Activated CD4-positive, alpha-beta T cell treated with anti-CD3 and anti-CD28 coated beads, Interleukin-2, amount 50 U/mL, for 4 hours (primary cell): ENCODE measurements around the gene CLPTM1L.
"Not testable (repeated sequence)": the region's sequence is repeated elsewhere in the genome, so short reads cannot be mapped to it uniquely, and the experiment has no call there.

Experiments
- DNase-seq, 2 experiments: peaks; one replicate each; pipeline ENCODE4 v3.0.0-alpha.2; 2020

The CLPTM1L gene

DNA sequence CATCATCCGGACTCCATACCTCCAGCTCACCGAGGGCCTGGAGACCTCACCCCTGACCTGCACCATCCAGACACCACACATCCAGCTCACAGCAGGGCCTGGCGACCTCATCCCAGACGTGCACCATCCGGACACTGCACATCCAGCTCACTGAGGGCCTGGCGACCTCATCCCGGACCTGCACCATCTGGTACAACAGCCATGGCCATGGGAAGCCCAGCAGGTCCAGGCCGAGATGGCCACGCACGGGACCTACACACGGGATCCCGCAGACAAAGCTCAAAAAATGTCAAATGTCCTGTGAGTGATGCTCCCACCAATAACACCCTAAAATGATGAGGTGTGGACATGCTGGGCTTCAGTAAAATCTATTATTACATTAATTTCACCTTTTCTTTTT is 59.8 kb downstream of the CLPTM1L start:
- no peak for DNase-seq

- DNase-seq = not testable (repeated sequence)
These were observed 60.4 kb downstream of the CLPTM1L start for GRCh38 chr5:1284336-1284970.

DNA sequence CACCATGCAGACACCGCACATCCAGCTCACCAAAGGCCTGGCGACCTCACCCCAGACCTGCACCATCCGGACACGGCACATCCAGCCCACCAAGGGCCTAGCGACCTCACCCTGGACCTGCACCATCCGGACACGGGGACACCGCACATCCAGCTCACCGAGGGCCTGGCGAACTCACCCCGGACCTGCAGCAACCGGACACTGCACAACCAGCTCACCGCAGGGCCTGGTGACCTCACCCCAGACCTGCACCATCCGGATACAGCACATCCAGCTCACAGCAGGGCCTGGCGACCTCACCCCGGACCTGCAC is 61.2 kb downstream of the CLPTM1L start:
- DNase-seq = not testable (repeated sequence)

DNA sequence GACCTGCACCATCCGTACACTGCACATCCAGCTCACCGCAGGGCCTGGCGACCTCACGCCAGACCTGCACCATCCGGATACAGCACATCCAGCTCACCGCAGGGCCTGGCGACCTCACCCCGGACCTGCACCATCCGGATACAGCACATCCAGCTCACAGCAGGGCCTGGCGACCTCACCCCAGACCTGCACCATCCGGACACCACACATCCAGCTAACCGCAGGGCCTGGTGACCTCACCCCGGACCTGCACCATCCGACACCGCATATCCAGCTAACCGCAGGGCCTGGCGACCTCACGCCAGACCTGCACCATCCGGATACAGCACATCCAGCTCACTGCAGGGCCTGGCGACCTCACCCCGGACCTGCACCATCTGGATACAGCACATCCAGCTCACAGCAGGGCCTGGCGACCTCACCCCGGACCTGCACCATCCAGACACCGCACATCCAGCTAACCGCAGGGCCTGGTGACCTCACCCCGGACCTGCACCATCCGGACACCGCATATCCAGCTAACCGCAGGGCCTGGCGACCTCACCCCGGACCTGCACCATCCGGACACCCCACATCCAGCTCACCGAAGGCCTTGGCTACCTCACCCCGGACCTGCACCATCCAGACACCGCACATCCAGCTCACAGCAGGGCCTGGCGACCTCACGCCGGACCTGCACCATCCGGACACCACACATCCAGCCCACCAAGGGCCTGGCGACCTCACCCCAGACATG is 61.7 kb downstream of the CLPTM1L start:
- not testable (repeated sequence) for DNase-seq

DNA sequence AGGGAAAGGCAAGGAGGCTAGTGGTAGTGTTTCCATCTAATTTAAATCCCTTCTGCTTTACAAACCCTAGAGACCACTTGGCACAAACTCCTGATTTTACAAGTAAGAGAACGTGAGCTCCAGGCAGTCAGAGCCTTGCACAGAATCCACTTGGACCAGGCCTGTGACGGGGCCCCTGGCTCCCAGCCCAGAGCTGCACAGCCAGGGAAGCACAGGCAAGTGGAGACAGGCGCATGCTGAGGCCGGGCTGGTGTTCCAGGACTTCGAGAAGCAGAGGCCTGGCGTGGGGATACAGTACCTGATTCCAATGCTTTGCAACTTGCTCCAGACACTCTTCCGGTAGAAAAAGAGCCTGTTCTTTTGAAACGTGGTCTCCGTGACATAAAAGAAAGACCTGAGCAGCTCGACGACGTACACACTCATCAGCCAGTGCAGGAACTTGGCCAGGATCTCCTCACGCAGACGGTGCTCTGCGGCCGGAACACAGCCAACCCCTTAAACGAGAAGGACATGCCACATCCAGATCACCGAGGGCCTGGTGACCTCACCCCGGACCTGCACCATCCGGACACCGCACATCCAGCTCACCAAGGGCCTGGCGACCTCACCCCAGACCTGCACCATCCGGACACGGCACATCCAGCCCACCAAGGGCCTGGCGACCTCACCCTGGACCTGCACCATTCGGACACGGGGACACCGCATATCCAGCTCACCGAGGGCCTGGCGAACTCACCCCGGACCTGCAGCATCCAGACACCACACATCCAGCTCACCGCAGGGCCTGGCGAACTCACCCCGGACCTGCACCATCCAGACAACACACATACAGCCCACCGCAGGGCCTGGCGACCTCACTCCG is 62.5 kb downstream of the CLPTM1L start:
- DNase-seq = no peak

GRCh38 chr5:1281038-1281882 is 63.6 kb downstream of the CLPTM1L start:
- no peak for DNase-seq

GRCh38 chr5:1280177-1281037 is 64.5 kb downstream of the CLPTM1L start:
- no peak for DNase-seq

DNA sequence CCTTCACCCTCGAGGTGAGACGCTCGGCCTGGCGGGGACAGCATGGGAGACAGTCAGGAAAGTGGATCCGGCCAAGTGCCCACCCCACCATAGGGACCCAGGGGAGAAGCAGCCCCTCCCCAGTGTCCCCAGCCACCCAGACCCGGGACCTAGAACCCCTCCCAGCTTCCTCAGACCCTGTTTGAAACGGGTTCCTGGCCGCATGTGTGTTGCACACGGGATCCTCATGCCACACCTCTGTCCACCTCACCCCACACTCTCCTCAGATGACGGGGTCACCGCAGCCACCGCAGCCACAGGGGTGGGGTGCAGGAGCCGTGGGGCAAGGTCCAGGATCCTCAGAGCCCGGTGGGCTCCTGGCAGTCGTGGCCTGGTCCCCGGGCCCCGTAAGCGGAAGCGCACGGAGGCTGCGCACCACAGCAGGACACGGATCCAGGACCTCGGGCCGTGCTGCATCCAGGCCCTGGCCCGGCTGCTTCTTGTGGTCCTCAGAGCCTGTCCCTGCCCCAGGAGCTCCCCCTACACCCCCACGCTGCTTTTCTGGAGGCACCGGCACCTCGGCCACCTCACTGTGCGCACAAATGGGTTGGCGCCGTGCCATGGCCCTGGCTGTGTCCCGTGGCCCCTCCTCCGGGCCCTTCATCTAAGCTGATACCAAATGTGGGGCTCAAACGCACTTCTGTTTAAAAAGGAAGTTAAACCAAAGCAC is 65.3 kb downstream of the CLPTM1L start:
- DNase-seq = no peak

DNA sequence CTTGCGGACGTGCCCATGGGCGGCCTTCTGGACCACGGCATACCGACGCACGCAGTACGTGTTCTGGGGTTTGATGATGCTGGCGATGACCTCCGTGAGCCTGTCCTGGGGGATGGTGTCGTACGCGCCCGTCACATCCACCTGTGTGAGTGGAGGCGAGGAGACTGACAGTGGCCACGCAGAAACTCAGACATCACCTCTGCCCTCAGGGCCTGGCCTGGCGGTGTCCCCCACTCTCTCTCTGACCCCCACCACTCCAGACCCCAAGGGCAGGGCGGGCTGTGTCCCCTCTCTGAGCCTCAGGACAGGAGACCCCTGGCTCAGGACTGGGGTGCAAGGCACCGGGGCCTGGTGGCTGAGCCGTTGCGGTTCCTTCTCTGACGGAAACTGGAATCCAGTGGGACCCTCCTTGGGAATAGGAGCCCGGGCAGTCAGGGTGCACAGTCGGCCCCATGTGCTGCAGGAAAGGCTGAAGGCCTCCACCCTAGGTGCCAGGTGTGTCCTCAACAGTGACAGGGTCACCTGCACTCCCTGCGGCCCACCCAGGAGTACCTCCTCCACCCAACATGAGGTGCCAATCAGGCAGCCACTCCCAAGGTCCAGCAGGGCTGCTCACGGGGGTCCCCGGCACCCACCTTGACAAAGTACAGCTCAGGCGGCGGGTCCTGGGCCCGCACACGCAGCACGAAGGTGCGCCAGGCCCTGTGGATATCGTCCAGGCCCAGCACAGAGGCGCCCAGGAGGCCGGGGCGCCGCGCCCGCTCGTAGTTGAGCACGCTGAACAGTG is 66.0 kb downstream of the CLPTM1L start:
- DNase-seq = no peak

- DNase-seq = no peak
These were observed 66.7 kb downstream of the CLPTM1L start for GRCh38 chr5:1278216-1278615.

DNA sequence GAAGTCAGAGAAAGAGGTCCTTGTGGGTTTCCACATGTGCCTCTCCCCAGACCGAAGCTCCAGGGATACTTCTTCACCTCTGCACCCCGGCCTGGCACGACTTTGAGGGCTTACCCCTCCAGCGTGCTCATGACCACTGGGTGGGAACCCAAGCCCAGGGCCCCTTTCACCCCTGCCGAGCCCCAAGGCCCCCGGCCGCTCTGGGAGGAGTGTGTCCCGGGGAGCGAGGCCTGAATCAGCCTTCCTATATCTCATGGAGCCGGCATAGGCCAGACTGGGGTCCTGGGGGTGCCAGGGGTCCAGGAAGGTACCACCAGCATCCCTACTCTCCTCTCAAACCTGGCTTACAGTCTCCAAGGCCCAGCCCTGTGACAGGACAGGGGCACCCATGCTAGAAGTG is 67.1 kb downstream of the CLPTM1L start:
- DNase-seq = no peak

GRCh38 chr5:1277331-1277730 is 67.6 kb downstream of the CLPTM1L start:
- no peak for DNase-seq

- DNase-seq = no peak
These were observed 68.0 kb downstream of the CLPTM1L start for GRCh38 chr5:1276930-1277329.

GRCh38 chr5:1275397-1276391 is 69.2 kb downstream of the CLPTM1L start:
- not testable (repeated sequence) for DNase-seq

GRCh38 chr5:1274471-1274870 is 70.4 kb downstream of the CLPTM1L start:
- no peak for DNase-seq

DNA sequence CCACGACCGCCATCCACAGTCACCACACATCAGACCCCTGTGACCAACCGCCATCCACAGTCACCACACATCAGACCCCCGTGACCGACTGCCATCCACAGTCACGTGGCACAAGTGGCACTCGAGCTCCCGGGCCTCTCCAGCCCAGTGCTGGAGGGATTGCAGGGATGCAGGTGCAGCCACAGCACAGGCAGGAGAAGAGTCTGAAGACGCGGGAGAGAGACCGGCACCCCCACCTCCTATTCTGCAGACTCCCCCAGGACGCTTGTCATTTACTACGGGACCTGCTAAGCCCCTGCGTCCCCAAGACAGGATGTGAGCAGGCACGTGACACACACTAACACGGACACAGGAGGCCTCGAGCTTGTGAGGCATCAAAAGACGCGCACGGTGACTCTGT is 71.2 kb downstream of the CLPTM1L start:
- DNase-seq = no peak

DNA sequence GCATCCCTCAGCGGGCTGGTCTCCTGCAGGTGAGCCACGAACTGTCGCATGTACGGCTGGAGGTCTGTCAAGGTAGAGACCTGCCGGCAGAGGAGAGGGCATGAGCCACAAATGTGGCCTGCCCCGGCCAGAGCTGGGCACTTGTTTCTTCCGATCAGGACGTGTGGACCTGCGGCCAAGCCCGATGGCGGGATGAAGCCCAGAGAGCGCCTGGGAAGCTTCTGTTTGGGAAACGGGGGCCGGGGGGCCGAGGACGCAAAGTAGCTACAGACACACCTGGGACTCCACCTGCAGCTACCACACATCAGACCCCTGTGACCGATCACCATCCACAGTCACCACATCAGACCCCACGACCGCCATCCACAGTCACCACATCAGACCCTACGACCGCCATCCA is 72.7 kb downstream of the CLPTM1L start:
- DNase-seq = no peak

- no peak for DNase-seq
These were observed 73.7 kb downstream of the CLPTM1L start for GRCh38 chr5:1270933-1271914.
